Mammary epithelial cell (primary cell): ENCODE measurements around the gene PHYH.

ENCODE experiments used
- EZH2 ChIP-seq: IDR thresholded peaks from 2 replicates; pipeline ENCODE4 v1.6.1; 2012; ENCODE audit warnings: low read length, inconsistent platforms, borderline replicate concordance
- TF ChIP-seq, protein P1 (sequence below), 2 donors: IDR thresholded peaks in 1 of 2; conservative IDR thresholded peaks in 1 of 2; 2 replicates each; pipeline ENCODE4 v1.5.1; 2011 to 2012; ENCODE audit warnings: inconsistent platforms in 2 of 2, low read length in 2 of 2, mild to moderate bottlenecking in 2 of 2, control low read depth in 1 of 2, low read depth in 1 of 2; ENCODE audit not compliant: insufficient read depth in 1 of 2; ENCODE audit errors: extremely low read depth in 1 of 2

DNA sequence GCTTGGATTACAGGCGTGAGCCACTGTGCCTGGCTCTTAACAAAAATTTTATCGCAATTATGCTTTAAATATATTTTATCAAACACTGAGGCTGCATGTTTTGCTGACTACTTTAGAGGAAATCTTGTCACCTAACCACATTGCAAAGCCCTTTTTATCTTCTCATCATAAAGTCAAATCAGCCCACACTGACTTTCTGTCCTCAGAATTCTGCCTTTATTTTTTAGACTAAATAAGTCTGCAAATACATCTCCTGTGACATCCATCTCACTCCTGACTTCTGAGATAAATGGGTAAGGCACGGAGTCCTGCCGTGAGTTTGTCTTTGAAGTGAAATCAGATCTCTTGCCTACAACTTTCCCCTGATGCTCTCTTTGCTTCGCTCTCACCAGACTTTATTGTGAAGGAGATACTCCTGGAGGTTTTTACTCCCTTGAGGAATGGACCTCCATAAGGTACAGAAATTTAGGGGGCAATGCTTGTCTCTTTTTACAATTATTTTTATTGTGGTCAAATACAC is 42.2 kb downstream of the PHYH start:
- no peak for TF ChIP-seq EZH2
- TF ChIP-seq, protein P1, sequence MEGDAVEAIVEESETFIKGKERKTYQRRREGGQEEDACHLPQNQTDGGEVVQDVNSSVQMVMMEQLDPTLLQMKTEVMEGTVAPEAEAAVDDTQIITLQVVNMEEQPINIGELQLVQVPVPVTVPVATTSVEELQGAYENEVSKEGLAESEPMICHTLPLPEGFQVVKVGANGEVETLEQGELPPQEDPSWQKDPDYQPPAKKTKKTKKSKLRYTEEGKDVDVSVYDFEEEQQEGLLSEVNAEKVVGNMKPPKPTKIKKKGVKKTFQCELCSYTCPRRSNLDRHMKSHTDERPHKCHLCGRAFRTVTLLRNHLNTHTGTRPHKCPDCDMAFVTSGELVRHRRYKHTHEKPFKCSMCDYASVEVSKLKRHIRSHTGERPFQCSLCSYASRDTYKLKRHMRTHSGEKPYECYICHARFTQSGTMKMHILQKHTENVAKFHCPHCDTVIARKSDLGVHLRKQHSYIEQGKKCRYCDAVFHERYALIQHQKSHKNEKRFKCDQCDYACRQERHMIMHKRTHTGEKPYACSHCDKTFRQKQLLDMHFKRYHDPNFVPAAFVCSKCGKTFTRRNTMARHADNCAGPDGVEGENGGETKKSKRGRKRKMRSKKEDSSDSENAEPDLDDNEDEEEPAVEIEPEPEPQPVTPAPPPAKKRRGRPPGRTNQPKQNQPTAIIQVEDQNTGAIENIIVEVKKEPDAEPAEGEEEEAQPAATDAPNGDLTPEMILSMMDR (conservative IDR thresholded peaks at IDR 0.05 in 1 of 2, IDR thresholded peaks at IDR 0.05 in 1 of 2; ENCODE audit: extremely low read depth in 1 of 2, insufficient read depth in 1 of 2, low read depth in 1 of 2, low read length in 2 of 2): no peak
